GM12875 (cell line): ENCODE measurements around the gene CEP78.

Experiments used
- H3K4me3 ChIP-seq: one replicate; pipeline ENCODE4 v1.5.1; 2011; ENCODE audit warnings: low read depth, low read length, control low read depth
- CTCF ChIP-seq: IDR thresholded peaks from 2 replicates; pipeline ENCODE4 v1.5.1; 2011; ENCODE audit warnings: low read depth, mild to moderate bottlenecking, control low read depth, inconsistent platforms, low read length, moderate library complexity, borderline replicate concordance; ENCODE audit not compliant: insufficient read depth

The CEP78 gene

GRCh38 chr9:78235762-78236550 is at the start of gene CEP78:
CEP78 (plus strand) TSS chr9:78236075; CDS start chr9:78236351, 276 bp downstream.
- H3K4me3 ChIP-seq: peak within 1 kb of the TSS; percentile 81

GRCh38 chr9:78187763-78188484 is 48.0 kb upstream of the CEP78 start:
- no peak overlapping the region for H3K4me3 ChIP-seq
- no peak for TF ChIP-seq CTCF

More at GRCh38 chr9:78235762-78236550, at the start of gene CEP78:
- no peak for TF ChIP-seq CTCF

- TF ChIP-seq CTCF: no peak
- no peak overlapping the region for H3K4me3 ChIP-seq
Observed at GRCh38 chr9:78188594-78188993, 47.3 kb upstream of the CEP78 start.

GRCh38 chr9:78189001-78189400 is 46.9 kb upstream of the CEP78 start:
- no peak for TF ChIP-seq CTCF
- no peak overlapping the region for H3K4me3 ChIP-seq

- no peak for TF ChIP-seq CTCF
- no peak overlapping the region for H3K4me3 ChIP-seq
Observed at GRCh38 chr9:78189461-78189860, 46.4 kb upstream of the CEP78 start.

- TF ChIP-seq CTCF: no peak
- no peak overlapping the region for H3K4me3 ChIP-seq
Observed at GRCh38 chr9:78191931-78192330, 43.9 kb upstream of the CEP78 start.
